LNCaP clone FGC (cell line): ENCODE measurements around the gene CD151.

Experiments used
- DNase-seq: peaks from one replicate; pipeline ENCODE4 v3.0.0-alpha.2; 2011; ENCODE audit warnings: low read depth
- H3K4me3 ChIP-seq: 2 replicates; pipeline ENCODE4 v1.5.1; 2011; ENCODE audit warnings: mild to moderate bottlenecking, low read depth, low read length, control low read depth
- CTCF ChIP-seq: IDR thresholded peaks from 2 replicates; pipeline ENCODE4 v1.5.1; 2012; ENCODE audit warnings: mild to moderate bottlenecking; ENCODE audit not compliant: control insufficient read depth, insufficient read depth; ENCODE audit errors: extremely low read depth

Gene CD151

GRCh38 chr11:789943-790342, 42.8 kb upstream of the CD151 start, which contains the start of gene CEND1:
CEND1 (minus strand) TSS chr11:790090; CDS start chr11:788576, 1,514 bp downstream.
- no peak for TF ChIP-seq CTCF
- no peak for DNase-seq
- H3K4me3 ChIP-seq: no peak within 1 kb of the TSS

GRCh38 chr11:790721-791564, 41.8 kb upstream of the CD151 start:
- no peak for DNase-seq
- H3K4me3 ChIP-seq: no peak overlapping the region
- TF ChIP-seq CTCF: no peak

GRCh38 chr11:791658-792534, 40.9 kb upstream of the CD151 start:
- no peak for TF ChIP-seq CTCF
- H3K4me3 ChIP-seq: no peak overlapping the region
- DNase-seq: no peak

GRCh38 chr11:792535-792821, 40.3 kb upstream of the CD151 start:
- DNase-seq: no peak
- TF ChIP-seq CTCF: no peak
- no peak overlapping the region for H3K4me3 ChIP-seq

GRCh38 chr11:792873-793272, 39.9 kb upstream of the CD151 start:
- H3K4me3 ChIP-seq: no peak overlapping the region
- TF ChIP-seq CTCF: no peak
- no peak for DNase-seq

GRCh38 chr11:793556-793955, 39.2 kb upstream of the CD151 start:
- no peak overlapping the region for H3K4me3 ChIP-seq
- no peak for TF ChIP-seq CTCF
- no peak for DNase-seq
